B cell (primary cell): ENCODE data around the gene MAPK1. TPM values are rescaled to one million over a fixed set of nuclear protein-coding genes. Genes with fewer than 3 reads are reported as not detected.

ENCODE experiments used
- ATAC-seq: fragments of 200-7000 bp; cut with Tn5 transposase; one replicate; pipeline ENCODE4 v1.10.0; 2021; ENCODE audit warnings: low read depth, mild to moderate bottlenecking, moderate number of reproducible peaks, moderate library complexity
- CTCF ChIA-PET: fragments of 350-600 bp; sonication (Branson Sonifier 250); formaldehyde crosslinking; loops from one replicate; lab custom pipeline; 2021; ENCODE audit warnings: antibody characterized with exemption, inconsistent platforms; lab: Charles Lee
- POLR2A ChIA-PET: fragments of 350-600 bp; sonication (Branson Sonifier 250); formaldehyde crosslinking; loops from one replicate; lab custom pipeline; 2021; ENCODE audit warnings: antibody characterized with exemption; lab: Charles Lee
- DNase-seq: peaks from one replicate; pipeline ENCODE4 v3.0.0; 2013
- H2AFZ ChIP-seq: 2 replicates; pipeline ENCODE4 v1.6.1; 2012; ENCODE audit warnings: mild to moderate bottlenecking, low read depth, low read length; ENCODE audit not compliant: insufficient read depth, poor library complexity, severe bottlenecking
- H3K27ac ChIP-seq, 2 donors: 1 replicate in 1 of 2; 2 replicates in 1 of 2; pipeline ENCODE4 v1.5.1; 2012 to 2013; ENCODE audit warnings: low read length in 2 of 2, mild to moderate bottlenecking in 2 of 2, moderate library complexity in 1 of 2
- H3K27me3 ChIP-seq, 4 experiments: fragments of 200-600 bp in 1 of 4; sonication (generic) in 1 of 4; replicated peaks in 1 of 4; 1 replicate in 2 of 4; 2 replicates in 2 of 4; pipeline versions ENCODE4 v1.6.1 to v1.7.0; 2013 to 2016; ENCODE audit warnings: low read length in 3 of 4, mild to moderate bottlenecking in 2 of 4, mixed read lengths in 1 of 4, moderate library complexity in 1 of 4; ENCODE audit not compliant: insufficient read depth in 4 of 4, control insufficient read depth in 3 of 4; ENCODE audit errors: control extremely low read depth in 1 of 4
- H3K36me3 ChIP-seq, 2 experiments: replicated peaks in 1 of 2; 1 replicate in 1 of 2; 2 replicates in 1 of 2; pipeline versions ENCODE4 v1.6.1 to v1.7.1; 2013; ENCODE audit warnings: low read length in 1 of 2; ENCODE audit not compliant: insufficient read depth in 2 of 2, control insufficient read depth in 1 of 2; ENCODE audit errors: control extremely low read depth in 1 of 2, extremely low read depth in 1 of 2
- H3K4me1 ChIP-seq, 2 donors: fragments of 200-600 bp in 1 of 2; sonication (generic) in 1 of 2; 1 replicate in 1 of 2; 2 replicates in 1 of 2; pipeline versions ENCODE4 v1.5.1 to v1.6.1; 2013 to 2017; ENCODE audit warnings: low read length in 2 of 2; ENCODE audit not compliant: control insufficient read depth in 2 of 2, insufficient read depth in 2 of 2
- H3K4me2 ChIP-seq: replicated peaks from 2 replicates; pipeline ENCODE3; 2012; ENCODE audit warnings: mild to moderate bottlenecking, low read depth, low read length; ENCODE audit not compliant: poor library complexity, severe bottlenecking
- H3K4me3 ChIP-seq, 5 experiments: fragments of 200-600 bp in 1 of 5; sonication (generic) in 1 of 5; 1 replicate in 3 of 5; 2 replicates in 2 of 5; pipeline versions ENCODE4 v1.5.1 to v1.7.0; 2011 to 2016; ENCODE audit warnings: low read length in 4 of 5, mild to moderate bottlenecking in 4 of 5, low read depth in 2 of 5, control low read depth in 1 of 5, moderate library complexity in 1 of 5; ENCODE audit not compliant: insufficient read depth in 1 of 5; ENCODE audit errors: control extremely low read depth in 1 of 5, extremely low read depth in 1 of 5
- H3K79me2 ChIP-seq: fragments of 200-600 bp; sonication (generic); one replicate; pipeline ENCODE4 v1.6.0; 2016; ENCODE audit warnings: low read length; ENCODE audit not compliant: control insufficient read depth, insufficient read depth
- H3K9ac ChIP-seq: fragments of 200-600 bp; sonication (generic); 2 replicates; pipeline ENCODE4 v1.6.1; 2017; ENCODE audit warnings: mild to moderate bottlenecking, low read length, moderate library complexity
- H3K9me3 ChIP-seq, 3 donors: one replicate each; pipeline versions ENCODE4 v1.6.1 to v1.7.1; 2013; ENCODE audit warnings: low read length in 2 of 3; ENCODE audit not compliant: control insufficient read depth in 2 of 3, insufficient read depth in 1 of 3; ENCODE audit errors: control extremely low read depth in 1 of 3
- H4K20me1 ChIP-seq: 2 replicates; pipeline ENCODE4 v1.6.0; 2012; ENCODE audit warnings: mild to moderate bottlenecking, low read length; ENCODE audit not compliant: insufficient read depth, control insufficient read depth, poor library complexity, severe bottlenecking
- H3K27ac Mint-ChIP-seq: one replicate; pipeline ENCODE4 v1.8.0; 2021; ENCODE audit warnings: mixed read lengths
- H3K27me3 Mint-ChIP-seq: one replicate; pipeline ENCODE4 v1.8.0; 2021; ENCODE audit warnings: mixed read lengths
- H3K4me1 Mint-ChIP-seq: one replicate; pipeline ENCODE4 v1.8.0; 2021; ENCODE audit warnings: mixed read lengths
- H3K4me3 Mint-ChIP-seq: one replicate; pipeline ENCODE4 v1.8.0; 2021; ENCODE audit warnings: mixed read lengths
- H3K9me3 Mint-ChIP-seq: one replicate; pipeline ENCODE4 v1.8.0; 2022; ENCODE audit warnings: mixed read lengths; ENCODE audit not compliant: insufficient read depth
- EZH2 ChIP-seq: IDR thresholded peaks from 2 replicates; pipeline ENCODE4 v1.6.1; 2012; ENCODE audit warnings: borderline replicate concordance, low read depth, mild to moderate bottlenecking, moderate library complexity, low read length; ENCODE audit not compliant: insufficient read depth, poor library complexity, severe bottlenecking
- whole genome bisulfite sequencing: methylation state at CpG from one replicate; pipeline ENCODE4 v1.1.5; 2013; ENCODE audit warnings: missing lambda C conversion rate; ENCODE audit not compliant: insufficient coverage; 5-methylcytosine and 5-hydroxymethylcytosine counted together
- intact Hi-C: fragments of 100-400 bp; cut with micrococcal nuclease; formaldehyde crosslinking; loops from one replicate; pipeline ENCODE4 v1.10.0; 2022
- polyA plus RNA-seq: library from polyadenylated mRNA; depleted of rRNA; stranded (reverse); fragments of >200 nt; gene quantifications from 2 replicates; pipeline ENCODE4 v1.2.3, GENCODE V29; 2012
- total RNA-seq, 2 donors: library from RNA; stranded (reverse); fragments of 120-200 nt in 1 of 2; gene quantifications; 1 replicate in 1 of 2; 2 replicates in 1 of 2; pipeline versions ENCODE4 v1.2.3 to v1.2.4, GENCODE V29; 2013 to 2022
- TF ChIP-seq, protein P1 (sequence below): fragments of 200-600 bp; IDR thresholded peaks from one replicate; pipeline ENCODE4 v1.8.0; 2022; ENCODE audit warnings: antibody characterized with exemption, mild to moderate bottlenecking

MAPK1 gene
- total and polyA plus RNA-seq, 2 donors (not counting 1 experiment from before 2014, with no cell fraction given), result 24.0 to 155 TPM

GRCh38 chr22:21894799-21895198 is 27.4 kb upstream of the MAPK1 start:
- intact Hi-C loops, result no loop called here
- Histone ChIP-seq H3K27me3 (no peaks in the 10 kb centered on the region), H3K9ac (no peak overlapping the region), H3K4me2 (no peak overlapping the region), H3K27ac (no peak overlapping the region), H3K4me3 (no peak overlapping the region), H3K36me3 (no peaks in the 10 kb centered on the region), H3K4me1 (no peaks in the 10 kb centered on the region), H3K79me2 (no peaks in the 10 kb centered on the region), H4K20me1 (no peaks in the 10 kb centered on the region), H3K9me3 (no peaks in the 10 kb centered on the region), H2AFZ (no peak overlapping the region)
- no peak overlapping the region for H3K27ac Mint-ChIP-seq
- H3K4me3 Mint-ChIP-seq, result no peak overlapping the region
- ChIA-PET CTCF (no interaction called here), POLR2A (no interaction called here)
- no peaks in the 10 kb centered on the region for H3K9me3 Mint-ChIP-seq
- no peak for ATAC-seq
- no peak for DNase-seq
- no peaks in the 10 kb centered on the region for H3K27me3 Mint-ChIP-seq
- 94% methylated on average over 3 of the region's 8 CpGs for WGBS
- H3K4me1 Mint-ChIP-seq, result no peaks in the 10 kb centered on the region
- TF ChIP-seq, protein P1, sequence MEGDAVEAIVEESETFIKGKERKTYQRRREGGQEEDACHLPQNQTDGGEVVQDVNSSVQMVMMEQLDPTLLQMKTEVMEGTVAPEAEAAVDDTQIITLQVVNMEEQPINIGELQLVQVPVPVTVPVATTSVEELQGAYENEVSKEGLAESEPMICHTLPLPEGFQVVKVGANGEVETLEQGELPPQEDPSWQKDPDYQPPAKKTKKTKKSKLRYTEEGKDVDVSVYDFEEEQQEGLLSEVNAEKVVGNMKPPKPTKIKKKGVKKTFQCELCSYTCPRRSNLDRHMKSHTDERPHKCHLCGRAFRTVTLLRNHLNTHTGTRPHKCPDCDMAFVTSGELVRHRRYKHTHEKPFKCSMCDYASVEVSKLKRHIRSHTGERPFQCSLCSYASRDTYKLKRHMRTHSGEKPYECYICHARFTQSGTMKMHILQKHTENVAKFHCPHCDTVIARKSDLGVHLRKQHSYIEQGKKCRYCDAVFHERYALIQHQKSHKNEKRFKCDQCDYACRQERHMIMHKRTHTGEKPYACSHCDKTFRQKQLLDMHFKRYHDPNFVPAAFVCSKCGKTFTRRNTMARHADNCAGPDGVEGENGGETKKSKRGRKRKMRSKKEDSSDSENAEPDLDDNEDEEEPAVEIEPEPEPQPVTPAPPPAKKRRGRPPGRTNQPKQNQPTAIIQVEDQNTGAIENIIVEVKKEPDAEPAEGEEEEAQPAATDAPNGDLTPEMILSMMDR, result no peak
- TF ChIP-seq EZH2, result no peak

DNA sequence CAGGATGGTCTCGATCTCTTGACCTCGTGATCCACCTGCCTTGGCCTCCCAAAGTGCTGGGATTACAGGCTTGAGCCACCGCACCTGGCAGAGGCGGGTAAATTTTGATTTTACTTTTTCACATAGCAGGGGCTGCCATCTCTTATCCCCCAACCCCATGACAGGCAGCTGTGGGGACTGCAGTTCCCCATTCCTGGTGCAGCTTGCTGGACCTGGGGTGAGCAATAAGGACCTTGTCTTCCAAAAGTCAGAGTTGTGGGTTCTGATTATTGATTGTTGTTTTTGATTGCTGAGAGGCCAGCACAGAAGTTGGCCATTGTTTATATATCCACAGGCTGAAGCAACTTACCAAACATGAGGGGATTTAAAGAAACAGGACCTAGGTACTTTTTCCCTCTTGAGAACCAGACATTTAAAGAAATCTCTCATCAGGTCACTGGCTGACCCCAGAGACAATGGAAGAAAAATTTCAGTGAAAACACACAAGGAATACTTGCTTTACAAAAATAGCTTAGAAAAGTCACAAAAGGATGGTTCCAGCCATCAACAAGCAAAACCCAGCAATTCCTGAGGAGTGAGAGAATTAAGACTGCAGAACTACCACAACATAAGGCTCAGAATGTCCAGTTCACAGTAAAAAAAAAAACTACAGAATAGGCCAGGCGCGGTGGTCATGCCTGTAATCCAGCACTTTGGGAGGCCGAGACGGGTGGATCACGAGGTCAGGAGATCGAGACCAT is 22.0 kb upstream of the MAPK1 start:
- no peaks in the 10 kb centered on the region for H3K4me1 ChIP-seq
- no peaks in the 10 kb centered on the region for H3K9me3 Mint-ChIP-seq
- H3K27ac ChIP-seq, result no peak overlapping the region
- no peaks in the 10 kb centered on the region for H3K9me3 ChIP-seq
- no peak overlapping the region for H3K9ac ChIP-seq
- H3K27me3 ChIP-seq, result no peaks in the 10 kb centered on the region
- no peak overlapping the region for H3K27ac Mint-ChIP-seq
- H3K4me3 Mint-ChIP-seq, result no peak overlapping the region
- no peak overlapping the region for H3K4me3 ChIP-seq
- no peak overlapping the region for H2AFZ ChIP-seq
- DNase-seq, result no peak
- no peak for TF ChIP-seq EZH2
- TF ChIP-seq, protein P1, result no peak
- H4K20me1 ChIP-seq, result no peaks in the 10 kb centered on the region
- intact Hi-C loops, result no loop called here
- CTCF ChIA-PET, result no interaction called here
- ATAC-seq, result no peak
- no peak overlapping the region for H3K4me2 ChIP-seq
- POLR2A ChIA-PET, result no interaction called here
- H3K36me3 ChIP-seq, result no peaks in the 10 kb centered on the region
- H3K4me1 Mint-ChIP-seq, result no peaks in the 10 kb centered on the region
- peaks cover 4% of the 10 kb centered on the region for H3K27me3 Mint-ChIP-seq
- 93% methylated on average over 8 of the region's 10 CpGs for WGBS
- H3K79me2 ChIP-seq, result no peaks in the 10 kb centered on the region
